Measurements from ENCODE around the gene ARHGAP5. TPM values are rescaled to one million over a fixed set of nuclear protein-coding genes. Genes with fewer than 3 reads are reported as not detected.

Gene ARHGAP5
- total RNA-seq, 1 experiment from 2014 or later = 63.0 TPM

DNA sequence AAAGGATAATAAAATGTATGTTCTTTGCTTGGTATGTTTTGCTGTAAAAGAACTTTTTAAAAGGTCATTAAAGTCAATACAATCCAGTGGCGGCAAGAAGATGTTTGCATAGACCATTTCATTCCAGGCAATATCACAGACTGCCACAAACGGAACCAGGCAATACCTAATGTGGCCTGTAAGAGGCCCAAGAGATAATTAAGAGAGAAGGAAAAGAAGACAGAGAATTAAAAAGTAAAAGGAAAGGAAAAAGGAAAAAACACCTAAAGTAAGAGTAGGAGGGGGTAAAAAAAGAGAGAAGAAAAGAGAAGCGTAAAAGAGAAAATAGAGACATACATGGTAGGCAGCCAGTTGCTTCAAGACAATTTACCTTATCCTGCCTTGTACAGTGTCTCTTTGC, 6.8 kb upstream of the ARHGAP5 start:
- H3K4me1 ChIP-seq (ENCODE audit: control insufficient read depth, insufficient read depth, low read length) = peaks cover 4% of the 10 kb centered on the region; the same call in 1 of the 2 replicates
- BruUV-seq (replicated peaks) = no TSS peak
- ATAC-seq (no peak), DNase-seq (ENCODE audit: low read depth, low spot score) (no peak)
- no peak overlapping the region for H3K27ac ChIP-seq (ENCODE audit: low read length)
- H3K4me3 ChIP-seq (ENCODE audit: low read depth in 2 of 2, low read length in 2 of 2) = no peak overlapping the region
- H3K36me3 ChIP-seq (ENCODE audit: control insufficient read depth, insufficient read depth, low read length) = no peaks in the 10 kb centered on the region
- no peaks in the 10 kb centered on the region for H3K27me3 ChIP-seq (ENCODE audit: control insufficient read depth, insufficient read depth, low read length)
- CTCF ChIA-PET = no interaction called here
- intact Hi-C loops (cut with micrococcal nuclease; ENCODE audit: unreplicated experiment) = loop anchor here (10.0 kb wide), 2 partner anchors 135 kb away; partner anchors contain the start of genes RNU6-7 and RNU6-8
- H3K9me3 ChIP-seq (ENCODE audit: control insufficient read depth, insufficient read depth, low read depth, low read length) = no peaks in the 10 kb centered on the region
- TF ChIP-seq POLR2AphosphoS5 (IDR thresholded peaks at IDR 0.05; ENCODE audit: low read depth, low read length) (no peak), TCF7L2 (IDR thresholded peaks at IDR 0.05; ENCODE audit: low read depth, low read length) (no peak), SIN3A (IDR thresholded peaks at IDR 0.05; ENCODE audit: borderline replicate concordance, insufficient read depth, low read depth, low read length) (no peak)
- TF ChIP-seq, protein P1, sequence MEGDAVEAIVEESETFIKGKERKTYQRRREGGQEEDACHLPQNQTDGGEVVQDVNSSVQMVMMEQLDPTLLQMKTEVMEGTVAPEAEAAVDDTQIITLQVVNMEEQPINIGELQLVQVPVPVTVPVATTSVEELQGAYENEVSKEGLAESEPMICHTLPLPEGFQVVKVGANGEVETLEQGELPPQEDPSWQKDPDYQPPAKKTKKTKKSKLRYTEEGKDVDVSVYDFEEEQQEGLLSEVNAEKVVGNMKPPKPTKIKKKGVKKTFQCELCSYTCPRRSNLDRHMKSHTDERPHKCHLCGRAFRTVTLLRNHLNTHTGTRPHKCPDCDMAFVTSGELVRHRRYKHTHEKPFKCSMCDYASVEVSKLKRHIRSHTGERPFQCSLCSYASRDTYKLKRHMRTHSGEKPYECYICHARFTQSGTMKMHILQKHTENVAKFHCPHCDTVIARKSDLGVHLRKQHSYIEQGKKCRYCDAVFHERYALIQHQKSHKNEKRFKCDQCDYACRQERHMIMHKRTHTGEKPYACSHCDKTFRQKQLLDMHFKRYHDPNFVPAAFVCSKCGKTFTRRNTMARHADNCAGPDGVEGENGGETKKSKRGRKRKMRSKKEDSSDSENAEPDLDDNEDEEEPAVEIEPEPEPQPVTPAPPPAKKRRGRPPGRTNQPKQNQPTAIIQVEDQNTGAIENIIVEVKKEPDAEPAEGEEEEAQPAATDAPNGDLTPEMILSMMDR (IDR thresholded peaks at IDR 0.05) = no peak
- TF ChIP-seq, protein P2, sequence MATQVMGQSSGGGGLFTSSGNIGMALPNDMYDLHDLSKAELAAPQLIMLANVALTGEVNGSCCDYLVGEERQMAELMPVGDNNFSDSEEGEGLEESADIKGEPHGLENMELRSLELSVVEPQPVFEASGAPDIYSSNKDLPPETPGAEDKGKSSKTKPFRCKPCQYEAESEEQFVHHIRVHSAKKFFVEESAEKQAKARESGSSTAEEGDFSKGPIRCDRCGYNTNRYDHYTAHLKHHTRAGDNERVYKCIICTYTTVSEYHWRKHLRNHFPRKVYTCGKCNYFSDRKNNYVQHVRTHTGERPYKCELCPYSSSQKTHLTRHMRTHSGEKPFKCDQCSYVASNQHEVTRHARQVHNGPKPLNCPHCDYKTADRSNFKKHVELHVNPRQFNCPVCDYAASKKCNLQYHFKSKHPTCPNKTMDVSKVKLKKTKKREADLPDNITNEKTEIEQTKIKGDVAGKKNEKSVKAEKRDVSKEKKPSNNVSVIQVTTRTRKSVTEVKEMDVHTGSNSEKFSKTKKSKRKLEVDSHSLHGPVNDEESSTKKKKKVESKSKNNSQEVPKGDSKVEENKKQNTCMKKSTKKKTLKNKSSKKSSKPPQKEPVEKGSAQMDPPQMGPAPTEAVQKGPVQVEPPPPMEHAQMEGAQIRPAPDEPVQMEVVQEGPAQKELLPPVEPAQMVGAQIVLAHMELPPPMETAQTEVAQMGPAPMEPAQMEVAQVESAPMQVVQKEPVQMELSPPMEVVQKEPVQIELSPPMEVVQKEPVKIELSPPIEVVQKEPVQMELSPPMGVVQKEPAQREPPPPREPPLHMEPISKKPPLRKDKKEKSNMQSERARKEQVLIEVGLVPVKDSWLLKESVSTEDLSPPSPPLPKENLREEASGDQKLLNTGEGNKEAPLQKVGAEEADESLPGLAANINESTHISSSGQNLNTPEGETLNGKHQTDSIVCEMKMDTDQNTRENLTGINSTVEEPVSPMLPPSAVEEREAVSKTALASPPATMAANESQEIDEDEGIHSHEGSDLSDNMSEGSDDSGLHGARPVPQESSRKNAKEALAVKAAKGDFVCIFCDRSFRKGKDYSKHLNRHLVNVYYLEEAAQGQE (IDR thresholded peaks at IDR 0.05; ENCODE audit: insufficient read depth in 1 of 2, low read depth in 2 of 2, low read length in 1 of 2) = no peak
- in situ Hi-C loops (cut with HindIII; ENCODE audit: low pct_unique_long_range_greater_than_20kb, low sequenced_read_pairs) = no loop called here
- POLR2A ChIA-PET = no interaction called here

DNA sequence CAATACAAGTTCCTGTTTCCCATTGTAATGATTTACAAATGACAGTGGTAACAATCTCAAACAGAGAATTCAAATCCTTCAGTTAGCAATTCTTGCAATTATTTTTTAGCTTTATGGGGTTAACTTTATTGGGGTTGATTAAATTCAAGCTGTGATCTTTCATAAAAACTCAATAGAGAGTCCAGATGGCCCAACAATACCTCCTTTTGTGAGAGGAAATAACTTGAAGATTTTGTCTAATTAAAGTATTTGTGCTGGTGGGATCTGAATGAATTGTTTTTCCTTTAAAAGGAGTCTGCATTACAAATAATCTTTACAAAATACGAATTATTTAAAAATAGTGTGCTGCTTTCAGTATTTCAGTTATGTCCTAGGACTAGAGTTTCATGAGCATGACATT, 4.4 kb upstream of the ARHGAP5 start:
- intact Hi-C loops (cut with micrococcal nuclease; ENCODE audit: unreplicated experiment) (loop anchor here (1.0 to 10.0 kb wide), 3 partner anchors 132 to 180 kb away; partner anchors contain the start of genes RNU6-7 and RNU6-8), in situ Hi-C loops (cut with HindIII; ENCODE audit: low pct_unique_long_range_greater_than_20kb, low sequenced_read_pairs) (no loop called here)
- CTCF ChIA-PET = interaction anchor here (0.7 kb wide), 1 partner anchor 279 kb away, joined by 3 read pairs; no protein-coding TSS in a partner anchor
- Histone ChIP-seq H3K4me1 (ENCODE audit: control insufficient read depth, insufficient read depth, low read length) (peaks cover 4% of the 10 kb centered on the region; the same call in 1 of the 2 replicates), H3K36me3 (ENCODE audit: control insufficient read depth, insufficient read depth, low read length) (no peaks in the 10 kb centered on the region; the same call in 1 of the 2 replicates), H3K9me3 (ENCODE audit: control insufficient read depth, insufficient read depth, low read depth, low read length) (no peaks in the 10 kb centered on the region), H3K4me3 (ENCODE audit: low read depth in 2 of 2, low read length in 2 of 2) (no peak overlapping the region), H3K27me3 (ENCODE audit: control insufficient read depth, insufficient read depth, low read length) (no peaks in the 10 kb centered on the region), H3K27ac (ENCODE audit: low read length) (no peak overlapping the region)
- DNase-seq (ENCODE audit: low read depth, low spot score) = no peak
- TF ChIP-seq, protein P1 (IDR thresholded peaks at IDR 0.05) = no peak
- TF ChIP-seq SIN3A (IDR thresholded peaks at IDR 0.05; ENCODE audit: borderline replicate concordance, insufficient read depth, low read depth, low read length) (no peak), POLR2AphosphoS5 (IDR thresholded peaks at IDR 0.05; ENCODE audit: low read depth, low read length) (no peak), TCF7L2 (IDR thresholded peaks at IDR 0.05; ENCODE audit: low read depth, low read length) (no peak)
- TF ChIP-seq, protein P2 (IDR thresholded peaks at IDR 0.05; ENCODE audit: insufficient read depth in 1 of 2, low read depth in 2 of 2, low read length in 1 of 2) = no peak
- POLR2A ChIA-PET = no interaction called here
- BruUV-seq (replicated peaks) = no TSS peak
- no peak for ATAC-seq

Measured in Panc1 (cell line).